ENCODE measurements around the gene ORM1. TPM values are rescaled to one million over a fixed set of nuclear protein-coding genes. Genes with fewer than 3 reads are reported as not detected.

The ORM1 gene
- total and polyA plus RNA-seq, 10 of the 15 experiments (the other 5 are each of a cell fraction or from before 2014, with no cell fraction given): 4.4 TPM; not detected in 9

- ChIA-PET POLR2A (no interaction called here), RAD21 (ENCODE audit: unreplicated experiment) (no interaction called here), CTCF (no interaction called here), SMC1A (ENCODE audit: uncharacterized antibody, unreplicated experiment) (no interaction called here)
- BruUV-seq (replicated peaks): no TSS peak
- Histone ChIP-seq H3K9me3 (replicated peaks; ENCODE audit: control insufficient read depth, insufficient read depth, low read length) (no peaks in the 10 kb centered on the region), H4K20me1 (ENCODE audit: control insufficient read depth, insufficient read depth) (0 out of 2 replicates have a peak, but pooled peaks cover 3% of the 10 kb centered on the region), H3K4me2 (ENCODE audit: control insufficient read depth, insufficient read depth) (no peak overlapping the region), H3K36me3 (ENCODE audit: control insufficient read depth in 2 of 2, insufficient read depth in 2 of 2, low read length in 1 of 2) (no peaks in the 10 kb centered on the region), H3K4me3 (no peak overlapping the region), H3K27ac (ENCODE audit: control insufficient read depth, insufficient read depth) (no peak overlapping the region), H3K79me2 (ENCODE audit: control insufficient read depth, insufficient read depth, low read length) (no peaks in the 10 kb centered on the region), H2AFZ (ENCODE audit: control insufficient read depth, low read depth, low read length) (no peak overlapping the region), H3K27me3 (replicated peaks in 1 of 2; ENCODE audit: control insufficient read depth in 2 of 2, insufficient read depth in 2 of 2, low read length in 1 of 2) (peaks cover 0 to 8% of the 10 kb centered on the region in 2 experiments; a peak in 2 of 4 replicates), H3K9ac (ENCODE audit: control insufficient read depth, insufficient read depth, low read length) (no peak overlapping the region), H3K4me1 (ENCODE audit: control insufficient read depth, insufficient read depth, low read length) (no peaks in the 10 kb centered on the region)
- in situ Hi-C loops (cut with MboI) (no loop called here), intact Hi-C loops (cut with micrococcal nuclease; ENCODE audit: unreplicated experiment) (no loop called here)
- TF ChIP-seq NBN (IDR thresholded peaks at IDR 0.05) (no peak), ZNF687 (IDR thresholded peaks at IDR 0.05) (no peak), RAD51 (IDR thresholded peaks at IDR 0.05) (no peak), HDGF (IDR thresholded peaks at IDR 0.05) (no peak)
- 45% methylated on average over 6 of the region's 6 CpGs for WGBS (ENCODE audit: insufficient coverage, insufficient replicate concordance, low lambda C conversion rate, missing lambda C conversion rate)
- no peak for FAIRE-seq
- ATAC-seq: no peak
- DNase-seq (ENCODE audit: low read depth, low spot score): no peak
These were observed 20.2 kb upstream of the ORM1 start for GRCh38 chr9:114302727-114303126.

- no TSS peak for BruUV-seq (replicated peaks)
- no peak overlapping the region for H3K27ac ChIP-seq (ENCODE audit: control insufficient read depth, insufficient read depth)
- no peak for FAIRE-seq
- no peak overlapping the region for H3K9ac ChIP-seq (ENCODE audit: control insufficient read depth, insufficient read depth, low read length)
- ChIA-PET POLR2A (no interaction called here), CTCF (no interaction called here), RAD21 (ENCODE audit: unreplicated experiment) (no interaction called here), SMC1A (ENCODE audit: uncharacterized antibody, unreplicated experiment) (interaction anchor here (0.6 kb wide), 1 partner anchor 199 kb away, joined by 3 read pairs; no protein-coding TSS in a partner anchor)
- WGBS (ENCODE audit: insufficient coverage, insufficient replicate concordance, low lambda C conversion rate, missing lambda C conversion rate): 1% methylated on average over 5 of the region's 5 CpGs
- in situ Hi-C loops (cut with MboI): no loop called here
- H3K36me3 ChIP-seq (ENCODE audit: control insufficient read depth in 2 of 2, insufficient read depth in 2 of 2, low read length in 1 of 2): no peaks in the 10 kb centered on the region
- no peaks in the 10 kb centered on the region for H3K4me1 ChIP-seq (ENCODE audit: control insufficient read depth, insufficient read depth, low read length)
- no peaks in the 10 kb centered on the region for H3K9me3 ChIP-seq (replicated peaks; ENCODE audit: control insufficient read depth, insufficient read depth, low read length)
- H3K27me3 ChIP-seq (replicated peaks in 1 of 2; ENCODE audit: control insufficient read depth in 2 of 2, insufficient read depth in 2 of 2, low read length in 1 of 2): peaks cover 0 to 8% of the 10 kb centered on the region in 2 experiments; a peak in 2 of 4 replicates
- no peak for ATAC-seq
- no peak overlapping the region for H3K4me3 ChIP-seq
- 0 out of 2 replicates have a peak, but pooled peaks cover 3% of the 10 kb centered on the region for H4K20me1 ChIP-seq (ENCODE audit: control insufficient read depth, insufficient read depth)
- no peak for DNase-seq (ENCODE audit: low read depth, low spot score)
- H3K4me2 ChIP-seq (ENCODE audit: control insufficient read depth, insufficient read depth): no peak overlapping the region
- no peak overlapping the region for H2AFZ ChIP-seq (ENCODE audit: control insufficient read depth, low read depth, low read length)
- intact Hi-C loops (cut with micrococcal nuclease; ENCODE audit: unreplicated experiment): no loop called here
- no peaks in the 10 kb centered on the region for H3K79me2 ChIP-seq (ENCODE audit: control insufficient read depth, insufficient read depth, low read length)
- TF ChIP-seq RCOR1 (conservative IDR thresholded peaks at IDR 0.05; ENCODE audit: low read depth, low read length) (no peak), REST (IDR thresholded peaks at IDR 0.05; ENCODE audit: low read depth, low read length) (no peak), MTA2 (IDR thresholded peaks at IDR 0.05; ENCODE audit: low read depth) (no peak), RFX5 (IDR thresholded peaks at IDR 0.05; ENCODE audit: low read depth, low read length) (no peak), FOXK2 (IDR thresholded peaks at IDR 0.05) (no peak), RBBP5 (conservative IDR thresholded peaks at IDR 0.05) (no peak), SIX5 (IDR thresholded peaks at IDR 0.05; ENCODE audit: low read depth, low read length, severe bottlenecking) (no peak), ZZZ3 (IDR thresholded peaks at IDR 0.05; ENCODE audit: control insufficient read depth, insufficient read length, low read depth) (no peak)
These were observed 19.3 kb upstream of the ORM1 start for GRCh38 chr9:114303571-114303970.

Measured in GM12878 (cell line).